OCI-LY1 (cell line): Measurements from ENCODE around the gene NOTCH2.
A peak's percentile ranks its signal among the peaks of the same experiment; 100 is the strongest.

Experiments used
- CTCF ChIP-seq: fragments of 200-600 bp; sonication (generic), shearing (Covaris generic); IDR thresholded peaks from 2 replicates; pipeline ENCODE4 v1.5.1; 2017; ENCODE audit warnings: mild to moderate bottlenecking, antibody characterized with exemption, low read length, moderate library complexity, mixed read lengths
- EZH2 ChIP-seq: fragments of 200-600 bp; sonication (generic), shearing (Covaris generic); IDR thresholded peaks from 2 replicates; pipeline ENCODE4 v1.8.0; 2017; ENCODE audit warnings: borderline replicate concordance, mixed run types, mild to moderate bottlenecking, antibody characterized with exemption, low read length, moderate library complexity, mixed read lengths

GRCh38 chr1:119948342-119949214, 120.9 kb downstream of the NOTCH2 start:
- peak; percentile 97 for TF ChIP-seq CTCF
- TF ChIP-seq EZH2: no peak
